GM18526 (cell line): ENCODE measurements around the gene SBNO2.

ENCODE experiments used
- POLR2A ChIP-seq: IDR thresholded peaks from 3 replicates; pipeline ENCODE4 v1.6.1; 2011; ENCODE audit not compliant: insufficient read length; ENCODE audit errors: extremely low read depth

The SBNO2 gene

GRCh38 chr19:1153891-1154730 lies 20.0 kb downstream of the SBNO2 start:
- no peak for TF ChIP-seq POLR2A

- no peak for TF ChIP-seq POLR2A
Measured at GRCh38 chr19:1151917-1152587, 22.0 kb downstream of the SBNO2 start.

GRCh38 chr19:1151037-1151724 lies 22.9 kb downstream of the SBNO2 start:
- TF ChIP-seq POLR2A: no peak

GRCh38 chr19:1150333-1151036 lies 23.6 kb downstream of the SBNO2 start:
- no peak for TF ChIP-seq POLR2A

- no peak for TF ChIP-seq POLR2A
Measured at GRCh38 chr19:1149259-1150045, 24.6 kb downstream of the SBNO2 start.

- no peak for TF ChIP-seq POLR2A
Measured at GRCh38 chr19:1147934-1148549, 26.0 kb downstream of the SBNO2 start.

GRCh38 chr19:1146858-1147780 lies 26.9 kb downstream of the SBNO2 start:
- TF ChIP-seq POLR2A: no peak

GRCh38 chr19:1146412-1146699 lies 27.7 kb downstream of the SBNO2 start:
- no peak for TF ChIP-seq POLR2A

- no peak for TF ChIP-seq POLR2A
Measured at GRCh38 chr19:1145635-1146411, 28.2 kb downstream of the SBNO2 start.

GRCh38 chr19:1144741-1145140 lies 29.3 kb downstream of the SBNO2 start:
- TF ChIP-seq POLR2A: no peak

GRCh38 chr19:1143828-1144399 lies 30.2 kb downstream of the SBNO2 start:
- TF ChIP-seq POLR2A: no peak

- no peak for TF ChIP-seq POLR2A
Measured at GRCh38 chr19:1141944-1142343, 32.1 kb downstream of the SBNO2 start.
